Measurements from ENCODE around the gene MARCHF3. TPM values are rescaled to one million over a fixed set of nuclear protein-coding genes. Genes with fewer than 3 reads are reported as not detected.
A peak's percentile ranks its signal among the peaks of the same experiment; 100 is the strongest.

MARCHF3 gene
- total and polyA plus RNA-seq, 2 donors (not counting 1 experiment from before 2014, with no cell fraction given), result 8.6 to 11.6 TPM

DNA sequence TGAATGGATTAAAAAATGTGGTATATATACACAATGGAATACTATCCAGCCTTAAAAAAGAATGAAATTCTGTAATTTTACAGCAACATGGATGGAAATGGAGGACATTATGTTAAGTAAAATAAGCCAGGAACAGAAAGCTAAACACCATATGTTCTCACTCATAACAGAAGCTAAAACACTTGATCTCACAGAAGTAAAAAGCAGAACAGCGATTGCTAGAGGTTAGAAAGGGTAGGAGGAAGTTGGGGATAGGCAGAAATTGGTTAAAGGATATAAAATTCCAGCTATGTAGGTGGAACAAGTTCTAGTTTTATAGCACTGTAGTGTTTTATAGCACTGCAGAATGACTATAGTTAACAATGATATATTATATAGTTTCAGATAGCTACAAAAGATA lies 15.8 kb downstream of the MARCHF3 start:
- Histone ChIP-seq H3K4me3 (replicated peaks in 1 of 4; ENCODE audit: control extremely low read depth in 1 of 4, insufficient read depth in 1 of 4, low read depth in 3 of 4, low read length in 4 of 4) (no peak overlapping the region), H4K20me1 (ENCODE audit: control insufficient read depth, extremely low read depth, insufficient read depth, low read length) (no peaks in the 10 kb centered on the region), H3K27me3 (ENCODE audit: control insufficient read depth, insufficient read depth, low read length) (no peaks in the 10 kb centered on the region), H3K4me2 (ENCODE audit: extremely low read depth, insufficient read depth, low read length) (no peak overlapping the region), H3K9ac (ENCODE audit: insufficient read depth, low read length) (no peak overlapping the region), H3K36me3 (ENCODE audit: control insufficient read depth, insufficient read depth, low read length) (no peaks in the 10 kb centered on the region), H3K4me1 (ENCODE audit: control insufficient read depth, extremely low read depth, insufficient read depth, low read length) (peaks cover 9% of the 10 kb centered on the region), H2AFZ (ENCODE audit: low read length) (no peak overlapping the region), H3K27ac (ENCODE audit: insufficient read depth, low read length) (no peak overlapping the region), H3K9me3 (ENCODE audit: control insufficient read depth, insufficient read depth, low read depth, low read length) (no peaks in the 10 kb centered on the region), H3K79me2 (ENCODE audit: control insufficient read depth, insufficient read depth, low read length) (peaks cover 4% of the 10 kb centered on the region)
- no peak for DNase-seq (ENCODE audit: low read depth in 2 of 2)
- no peak for TF ChIP-seq EZH2 (IDR thresholded peaks at IDR 0.05; ENCODE audit: low read length, missing control alignments)
- TF ChIP-seq, protein P1, sequence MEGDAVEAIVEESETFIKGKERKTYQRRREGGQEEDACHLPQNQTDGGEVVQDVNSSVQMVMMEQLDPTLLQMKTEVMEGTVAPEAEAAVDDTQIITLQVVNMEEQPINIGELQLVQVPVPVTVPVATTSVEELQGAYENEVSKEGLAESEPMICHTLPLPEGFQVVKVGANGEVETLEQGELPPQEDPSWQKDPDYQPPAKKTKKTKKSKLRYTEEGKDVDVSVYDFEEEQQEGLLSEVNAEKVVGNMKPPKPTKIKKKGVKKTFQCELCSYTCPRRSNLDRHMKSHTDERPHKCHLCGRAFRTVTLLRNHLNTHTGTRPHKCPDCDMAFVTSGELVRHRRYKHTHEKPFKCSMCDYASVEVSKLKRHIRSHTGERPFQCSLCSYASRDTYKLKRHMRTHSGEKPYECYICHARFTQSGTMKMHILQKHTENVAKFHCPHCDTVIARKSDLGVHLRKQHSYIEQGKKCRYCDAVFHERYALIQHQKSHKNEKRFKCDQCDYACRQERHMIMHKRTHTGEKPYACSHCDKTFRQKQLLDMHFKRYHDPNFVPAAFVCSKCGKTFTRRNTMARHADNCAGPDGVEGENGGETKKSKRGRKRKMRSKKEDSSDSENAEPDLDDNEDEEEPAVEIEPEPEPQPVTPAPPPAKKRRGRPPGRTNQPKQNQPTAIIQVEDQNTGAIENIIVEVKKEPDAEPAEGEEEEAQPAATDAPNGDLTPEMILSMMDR (conservative IDR thresholded peaks at IDR 0.05 in 1 of 2, IDR thresholded peaks at IDR 0.05 in 1 of 2; ENCODE audit: low read depth in 1 of 2, low read length in 2 of 2), result no peak

DNA sequence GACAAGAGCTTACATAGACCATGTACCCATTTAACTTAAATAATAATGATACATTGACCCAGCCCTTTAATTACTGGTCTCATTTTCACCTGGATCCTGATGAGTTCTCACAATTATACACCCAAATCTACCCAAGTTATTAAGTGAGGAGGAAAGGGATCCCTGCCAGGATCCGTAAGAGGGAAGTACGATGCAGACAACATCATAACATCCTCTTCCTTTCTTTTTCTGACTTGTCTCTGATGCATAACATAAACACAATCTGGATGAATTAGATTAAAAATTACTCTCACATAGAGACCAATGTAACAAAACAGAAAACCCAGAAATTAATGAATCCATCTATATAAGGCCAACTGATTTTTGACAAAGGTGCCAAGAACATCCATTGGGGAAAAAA lies 17.0 kb downstream of the MARCHF3 start:
- Histone ChIP-seq H3K9ac (ENCODE audit: insufficient read depth, low read length) (no peak overlapping the region), H3K36me3 (ENCODE audit: control insufficient read depth, insufficient read depth, low read length) (no peaks in the 10 kb centered on the region), H4K20me1 (ENCODE audit: control insufficient read depth, extremely low read depth, insufficient read depth, low read length) (no peaks in the 10 kb centered on the region), H3K27ac (ENCODE audit: insufficient read depth, low read length) (peak overlapping the region; percentile 51), H3K4me2 (ENCODE audit: extremely low read depth, insufficient read depth, low read length) (peak overlapping the region; percentile 86), H3K4me3 (replicated peaks in 1 of 4; ENCODE audit: control extremely low read depth in 1 of 4, insufficient read depth in 1 of 4, low read depth in 3 of 4, low read length in 4 of 4) (peak overlapping the region in 3 of 4 experiments; percentile 9 to 28 (median 22)), H3K9me3 (ENCODE audit: control insufficient read depth, insufficient read depth, low read depth, low read length) (no peaks in the 10 kb centered on the region), H3K4me1 (ENCODE audit: control insufficient read depth, extremely low read depth, insufficient read depth, low read length) (peaks cover 9% of the 10 kb centered on the region), H3K79me2 (ENCODE audit: control insufficient read depth, insufficient read depth, low read length) (peaks cover 4% of the 10 kb centered on the region), H3K27me3 (ENCODE audit: control insufficient read depth, insufficient read depth, low read length) (no peaks in the 10 kb centered on the region), H2AFZ (ENCODE audit: low read length) (no peak overlapping the region)
- DNase-seq (ENCODE audit: low read depth in 2 of 2), result no peak
- no peak for TF ChIP-seq EZH2 (IDR thresholded peaks at IDR 0.05; ENCODE audit: low read length, missing control alignments)
- TF ChIP-seq, protein P1 (conservative IDR thresholded peaks at IDR 0.05 in 1 of 2, IDR thresholded peaks at IDR 0.05 in 1 of 2; ENCODE audit: low read depth in 1 of 2, low read length in 2 of 2), result no peak

DNA sequence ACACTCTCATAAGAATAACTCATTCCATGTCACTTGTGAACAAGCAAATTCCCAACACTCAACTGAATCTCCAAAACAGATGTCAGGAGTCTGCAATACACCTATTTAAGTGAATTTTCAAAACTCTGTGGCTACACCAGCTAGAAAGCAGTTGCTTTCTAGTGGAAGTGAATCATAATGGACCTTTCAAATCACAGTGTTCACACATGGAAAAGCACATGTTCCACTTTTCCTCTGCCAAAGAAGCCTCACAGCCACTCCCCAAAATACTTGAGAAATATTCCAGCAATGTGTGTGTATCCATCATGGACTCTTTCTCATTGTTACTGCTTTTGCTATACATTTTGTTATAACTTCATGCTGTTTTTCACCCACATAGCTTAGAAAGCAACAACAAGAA lies 17.4 kb downstream of the MARCHF3 start:
- H3K4me1 ChIP-seq (ENCODE audit: control insufficient read depth, extremely low read depth, insufficient read depth, low read length), result peaks cover 9% of the 10 kb centered on the region
- peak; percentile 55 to 79 for DNase-seq (ENCODE audit: low read depth in 2 of 2)
- peak overlapping the region; percentile 51 for H3K27ac ChIP-seq (ENCODE audit: insufficient read depth, low read length)
- H2AFZ ChIP-seq (ENCODE audit: low read length), result no peak overlapping the region
- no peaks in the 10 kb centered on the region for H4K20me1 ChIP-seq (ENCODE audit: control insufficient read depth, extremely low read depth, insufficient read depth, low read length)
- H3K9ac ChIP-seq (ENCODE audit: insufficient read depth, low read length), result no peak overlapping the region
- TF ChIP-seq EZH2 (IDR thresholded peaks at IDR 0.05; ENCODE audit: low read length, missing control alignments), result no peak
- TF ChIP-seq, protein P1 (conservative IDR thresholded peaks at IDR 0.05 in 1 of 2, IDR thresholded peaks at IDR 0.05 in 1 of 2; ENCODE audit: low read depth in 1 of 2, low read length in 2 of 2), result no peak
- H3K4me2 ChIP-seq (ENCODE audit: extremely low read depth, insufficient read depth, low read length), result peak overlapping the region; percentile 86
- peaks cover 4% of the 10 kb centered on the region for H3K79me2 ChIP-seq (ENCODE audit: control insufficient read depth, insufficient read depth, low read length)
- no peaks in the 10 kb centered on the region for H3K27me3 ChIP-seq (ENCODE audit: control insufficient read depth, insufficient read depth, low read length)
- no peaks in the 10 kb centered on the region for H3K9me3 ChIP-seq (ENCODE audit: control insufficient read depth, insufficient read depth, low read depth, low read length)
- H3K36me3 ChIP-seq (ENCODE audit: control insufficient read depth, insufficient read depth, low read length), result no peaks in the 10 kb centered on the region
- H3K4me3 ChIP-seq (replicated peaks in 1 of 4; ENCODE audit: control extremely low read depth in 1 of 4, insufficient read depth in 1 of 4, low read depth in 3 of 4, low read length in 4 of 4), result peak overlapping the region in 1 of 4 experiments; percentile 22

Measured in fibroblast of lung (primary cell).